Lung (tissue), 12 donors: ENCODE data around the gene APC2. TPM values are rescaled to one million over a fixed set of nuclear protein-coding genes. Genes with fewer than 3 reads are reported as not detected.

Experiments
- ATAC-seq: fragments of 200-7000 bp; cut with Tn5 transposase; one replicate; pipeline ENCODE4 v1.9.1; 2020; ENCODE audit warnings: moderate number of reproducible peaks; ENCODE audit not compliant: insufficient read depth, low FRiP score
- DNase-seq, 3 donors: peaks; one replicate each; pipeline ENCODE4 v3.0.0-alpha.2; 2013 to 2017
- H3K27ac ChIP-seq, 2 donors: one replicate each; pipeline ENCODE4 v1.5.1; 2013; ENCODE audit warnings: mild to moderate bottlenecking in 2 of 2, moderate library complexity in 2 of 2, control low read depth in 1 of 2, inconsistent platforms in 1 of 2, low read depth in 1 of 2, low read length in 1 of 2
- H3K27me3 ChIP-seq, 3 donors: one replicate each; pipeline ENCODE4 v1.5.1; 2013; ENCODE audit warnings: low read length in 2 of 3; ENCODE audit not compliant: control insufficient read depth in 3 of 3, insufficient read depth in 3 of 3
- H3K36me3 ChIP-seq, 4 donors: one replicate each; pipeline ENCODE4 v1.5.1; 2013; ENCODE audit warnings: low read length in 4 of 4, mild to moderate bottlenecking in 1 of 4, moderate library complexity in 1 of 4; ENCODE audit not compliant: control insufficient read depth in 4 of 4, insufficient read depth in 4 of 4
- H3K4me1 ChIP-seq, 5 donors: one replicate each; pipeline ENCODE4 v1.5.1; 2013; ENCODE audit warnings: low read length in 5 of 5, mild to moderate bottlenecking in 2 of 5, moderate library complexity in 1 of 5; ENCODE audit not compliant: control insufficient read depth in 5 of 5, insufficient read depth in 5 of 5
- H3K4me3 ChIP-seq: one replicate; pipeline ENCODE4 v1.5.1; 2013; ENCODE audit warnings: mild to moderate bottlenecking, control low read depth, moderate library complexity
- H3K9ac ChIP-seq, 2 donors: one replicate each; pipeline ENCODE4 v1.5.1; 2013; ENCODE audit warnings: low read length in 2 of 2, control low read depth in 1 of 2; ENCODE audit not compliant: insufficient read depth in 1 of 2
- H3K9me3 ChIP-seq, 4 donors: one replicate each; pipeline ENCODE4 v1.5.1; 2013; ENCODE audit warnings: low read length in 3 of 4, mild to moderate bottlenecking in 1 of 4, moderate library complexity in 1 of 4; ENCODE audit not compliant: control insufficient read depth in 4 of 4, insufficient read depth in 3 of 4
- WGBS, 2 donors: extraction: QIAGEN DNeasy Blood & Tissue Kit; methylation state at CpG; one replicate each; pipeline ENCODE4 v1.1.7; 2013; 5-methylcytosine and 5-hydroxymethylcytosine counted together
- polyA plus RNA-seq, 2 donors: library from polyadenylated mRNA; stranded (reverse); fragments of 200-250 nt; gene quantifications; one replicate each; pipeline ENCODE4 v1.2.1, GENCODE V29; 2013
- total RNA-seq, 2 donors: library from RNA; depleted of rRNA in 1 of 2; stranded (reverse); fragments of >200 nt in 1 of 2; gene quantifications; one replicate each; pipeline ENCODE4 v1.2.1, GENCODE V29; 2014 to 2021
- TF ChIP-seq, protein P1 (sequence below): IDR thresholded peaks from 2 replicates; pipeline ENCODE4 v1.5.1; 2012; ENCODE audit warnings: mild to moderate bottlenecking; ENCODE audit errors: control extremely low read depth, extremely low read depth
- donor health status: control.
- donor health status: control.
- donor health status: Bipolar disorder and iron deficiency.
- donor health status: healthy.
- donor health status: DM: yes; HTN: yes; CAD: no.

The APC2 gene
- total and polyA plus RNA-seq, 4 donors: 0.01 to 0.37 (median 0.10) TPM

DNA sequence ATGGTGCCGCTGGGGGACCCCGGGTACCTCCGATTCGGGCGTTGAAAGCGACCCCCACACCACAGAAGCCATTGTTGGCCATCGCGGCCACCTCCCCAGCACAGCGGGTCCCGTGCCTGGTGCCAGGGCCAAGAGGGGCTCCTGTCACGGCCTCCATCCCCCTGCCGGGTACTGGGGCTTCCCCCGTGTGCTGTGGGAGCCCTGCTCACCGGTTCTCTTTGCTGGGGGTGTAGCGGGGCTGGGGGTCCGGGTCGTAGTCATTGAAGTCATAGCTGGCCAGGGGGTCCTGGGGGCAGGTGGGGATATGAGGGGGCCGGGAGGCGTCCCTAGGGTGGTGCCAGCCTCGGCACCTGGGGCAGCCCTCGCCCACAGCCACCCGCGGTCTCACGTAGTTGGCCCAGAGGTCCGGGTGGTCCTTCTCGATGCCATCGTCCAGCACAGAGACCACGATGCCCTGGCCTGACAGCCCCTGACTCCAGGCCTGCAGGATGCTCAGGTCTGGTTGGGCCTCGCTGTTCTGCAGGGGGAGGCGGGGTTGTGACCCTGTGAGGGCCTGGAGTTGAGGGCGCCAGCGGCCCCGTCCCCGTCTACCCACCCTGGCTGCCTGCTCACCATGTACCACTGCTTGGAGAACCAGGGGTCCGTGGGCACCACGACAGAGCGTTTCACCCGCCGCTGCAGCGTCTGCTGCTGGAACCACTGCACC, 37.8 kb downstream of the APC2 start:
- Histone ChIP-seq H3K9ac (no peak overlapping the region), H3K27ac (no peak overlapping the region), H3K36me3 (no peaks in the 10 kb centered on the region), H3K27me3 (peaks cover 0 to 10% (median 0%) of the 10 kb centered on the region in 3 donors), H3K4me1 (peaks cover 0 to 15% (median 0%) of the 10 kb centered on the region in 5 donors), H3K9me3 (peaks cover 0 to 2% (median 0%) of the 10 kb centered on the region in 4 donors), H3K4me3 (no peak overlapping the region)
- no peak for ATAC-seq
- DNase-seq: no peak
- TF ChIP-seq, protein P1, sequence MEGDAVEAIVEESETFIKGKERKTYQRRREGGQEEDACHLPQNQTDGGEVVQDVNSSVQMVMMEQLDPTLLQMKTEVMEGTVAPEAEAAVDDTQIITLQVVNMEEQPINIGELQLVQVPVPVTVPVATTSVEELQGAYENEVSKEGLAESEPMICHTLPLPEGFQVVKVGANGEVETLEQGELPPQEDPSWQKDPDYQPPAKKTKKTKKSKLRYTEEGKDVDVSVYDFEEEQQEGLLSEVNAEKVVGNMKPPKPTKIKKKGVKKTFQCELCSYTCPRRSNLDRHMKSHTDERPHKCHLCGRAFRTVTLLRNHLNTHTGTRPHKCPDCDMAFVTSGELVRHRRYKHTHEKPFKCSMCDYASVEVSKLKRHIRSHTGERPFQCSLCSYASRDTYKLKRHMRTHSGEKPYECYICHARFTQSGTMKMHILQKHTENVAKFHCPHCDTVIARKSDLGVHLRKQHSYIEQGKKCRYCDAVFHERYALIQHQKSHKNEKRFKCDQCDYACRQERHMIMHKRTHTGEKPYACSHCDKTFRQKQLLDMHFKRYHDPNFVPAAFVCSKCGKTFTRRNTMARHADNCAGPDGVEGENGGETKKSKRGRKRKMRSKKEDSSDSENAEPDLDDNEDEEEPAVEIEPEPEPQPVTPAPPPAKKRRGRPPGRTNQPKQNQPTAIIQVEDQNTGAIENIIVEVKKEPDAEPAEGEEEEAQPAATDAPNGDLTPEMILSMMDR: no peak
- 93 to 94% methylated on average over 34 to 40 of the region's 40 CpGs for WGBS, 2 donors

DNA sequence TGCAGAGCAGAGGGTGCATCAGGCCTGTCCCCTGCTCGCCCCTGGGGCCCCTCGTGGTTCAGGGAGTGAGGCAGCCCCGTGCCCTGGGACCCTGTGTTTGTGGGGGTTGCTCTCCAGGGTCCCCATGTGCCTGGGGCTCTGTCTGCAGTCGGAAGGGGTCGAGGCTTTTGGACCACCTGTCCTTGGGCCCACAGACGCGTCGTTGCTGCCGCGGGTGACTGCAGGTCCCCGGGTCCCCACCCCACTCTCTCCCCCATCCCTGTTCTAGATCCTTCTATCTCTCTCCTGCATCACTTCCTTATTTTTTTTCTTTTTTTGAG, 38.3 kb downstream of the APC2 start:
- DNase-seq (no peak), ATAC-seq (no peak)
- no peak overlapping the region for H3K9ac ChIP-seq
- no peak overlapping the region for H3K27ac ChIP-seq
- WGBS, 2 donors: 74 to 88% methylated on average over 11 of the region's 11 CpGs
- TF ChIP-seq, protein P1: no peak
- peaks cover 0 to 2% (median 0%) of the 10 kb centered on the region in 4 donors for H3K9me3 ChIP-seq
- peaks cover 0 to 10% (median 0%) of the 10 kb centered on the region in 3 donors for H3K27me3 ChIP-seq
- no peak overlapping the region for H3K4me3 ChIP-seq
- H3K4me1 ChIP-seq: peaks cover 0 to 15% (median 0%) of the 10 kb centered on the region in 5 donors
- no peaks in the 10 kb centered on the region for H3K36me3 ChIP-seq

DNA sequence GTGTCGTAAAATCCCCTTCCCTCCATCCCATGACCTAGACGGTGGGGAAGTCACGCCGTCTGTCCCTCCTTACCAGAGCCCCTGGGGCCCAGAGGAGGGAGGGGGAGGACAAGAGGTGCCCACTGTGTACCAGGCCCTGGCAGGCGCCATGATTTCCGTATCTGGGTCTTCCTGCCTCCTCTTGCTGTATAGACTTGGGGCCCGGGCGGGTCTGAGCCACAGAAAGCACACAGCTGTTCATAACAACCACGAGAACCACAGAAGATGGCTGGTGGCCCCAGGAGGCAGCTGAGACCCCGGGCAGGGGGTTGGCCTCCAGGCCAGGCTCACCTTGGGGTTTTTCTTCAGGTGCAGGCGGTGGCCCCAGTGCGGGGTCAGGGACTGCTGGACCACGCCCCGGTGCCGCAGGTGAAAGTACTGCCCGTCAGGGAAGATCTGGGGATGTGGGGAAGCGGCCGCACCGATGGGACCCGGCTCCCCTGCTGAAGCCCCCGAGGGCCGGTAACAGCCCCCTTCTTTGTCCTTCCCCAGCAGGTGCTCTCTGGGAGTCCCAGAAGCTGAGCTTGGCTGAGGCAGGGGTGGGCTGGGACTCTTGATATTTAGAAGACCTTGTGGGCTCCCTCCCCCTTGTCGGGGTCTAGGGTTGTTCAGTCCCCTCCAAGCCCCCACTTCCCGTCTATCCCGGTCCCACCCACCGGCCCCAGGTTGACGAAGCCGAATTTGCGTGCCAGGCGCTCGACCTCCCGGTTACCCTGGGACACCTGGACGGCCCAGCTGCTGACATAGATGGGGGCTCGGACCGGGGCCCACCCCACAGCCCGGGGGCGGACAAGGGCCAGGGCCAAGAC, 39.8 kb downstream of the APC2 start:
- Histone ChIP-seq H3K27me3 (peaks cover 0 to 12% (median 0%) of the 10 kb centered on the region in 3 donors), H3K9me3 (peaks cover 0 to 2% (median 0%) of the 10 kb centered on the region in 4 donors), H3K27ac (peak overlapping the region; percentile 55 to 83), H3K36me3 (no peaks in the 10 kb centered on the region), H3K4me1 (peaks cover 0 to 15% (median 0%) of the 10 kb centered on the region in 5 donors), H3K4me3 (peak overlapping the region; percentile 36), H3K9ac (peak overlapping the region in 1 of 2 donors; percentile 47)
- WGBS, 2 donors: 17 to 21% methylated on average over 36 to 37 of the region's 37 CpGs
- no peak for DNase-seq
- ATAC-seq: no peak
- TF ChIP-seq, protein P1: no peak
